Neural progenitor cell (in vitro differentiated cells): ENCODE measurements around the gene MBNL2. TPM values are rescaled to one million over a fixed set of nuclear protein-coding genes. Genes with fewer than 3 reads are reported as not detected.

Source experiments
- DNase-seq: peaks from one replicate; pipeline ENCODE4 v3.0.0-alpha.2; 2016; ENCODE audit warnings: low spot score
- H2AFZ ChIP-seq: fragments of 200-600 bp; sonication (generic); replicated peaks from 2 replicates; pipeline ENCODE4 v1.6.1; 2016; ENCODE audit warnings: antibody characterized with exemption
- H3F3A ChIP-seq: fragments of 200-600 bp; sonication (generic); 2 replicates; pipeline ENCODE4 v1.6.1; 2016; ENCODE audit warnings: antibody characterized with exemption, low read depth
- H3K27ac ChIP-seq: fragments of 200-600 bp; sonication (generic); 2 replicates; pipeline ENCODE4 v1.5.1; 2016; ENCODE audit warnings: mild to moderate bottlenecking
- H3K27me3 ChIP-seq: fragments of 200-600 bp; sonication (generic); 2 replicates; pipeline ENCODE4 v1.6.1; 2016; ENCODE audit warnings: mild to moderate bottlenecking, moderate library complexity
- H3K36me3 ChIP-seq: fragments of 200-600 bp; sonication (generic); 2 replicates; pipeline ENCODE4 v1.5.1; 2016
- H3K4me1 ChIP-seq: fragments of 200-600 bp; sonication (generic); 2 replicates; pipeline ENCODE4 v1.6.1; 2016; ENCODE audit warnings: mixed run types
- H3K4me2 ChIP-seq: fragments of 200-600 bp; sonication (generic); 2 replicates; pipeline ENCODE4 v1.6.1; 2016
- H3K4me3 ChIP-seq: fragments of 200-600 bp; sonication (generic); 2 replicates; pipeline ENCODE4 v1.5.1; 2016
- H3K79me2 ChIP-seq: fragments of 200-600 bp; sonication (generic); 2 replicates; pipeline ENCODE4 v1.6.1; 2016; ENCODE audit warnings: low read depth
- H3K9ac ChIP-seq: fragments of 200-600 bp; sonication (generic); 2 replicates; pipeline ENCODE4 v1.6.1; 2016
- H3K9me3 ChIP-seq: fragments of 200-600 bp; sonication (generic); 2 replicates; pipeline ENCODE4 v1.5.1; 2016; ENCODE audit warnings: low read depth
- H4K20me1 ChIP-seq: fragments of 200-600 bp; sonication (generic); 2 replicates; pipeline ENCODE4 v1.6.1; 2016; ENCODE audit warnings: low read depth
- H3K27ac Mint-ChIP-seq: 3 replicates; pipeline ENCODE4 v1.8.0; 2021; ENCODE audit warnings: mixed read lengths
- H3K27me3 Mint-ChIP-seq: 2 replicates; pipeline ENCODE4 v1.8.0; 2022; ENCODE audit warnings: low read depth, mild to moderate bottlenecking, inconsistent platforms, moderate library complexity, mixed read lengths; ENCODE audit not compliant: insufficient read depth
- H3K36me3 Mint-ChIP-seq: 3 replicates; pipeline ENCODE4 v1.8.0; 2021; ENCODE audit warnings: mixed read lengths
- H3K4me1 Mint-ChIP-seq: 3 replicates; pipeline ENCODE4 v1.8.0; 2021; ENCODE audit warnings: mixed read lengths
- H3K4me3 Mint-ChIP-seq: 3 replicates; pipeline ENCODE4 v1.8.0; 2021; ENCODE audit warnings: mild to moderate bottlenecking, moderate library complexity, mixed read lengths
- H3K9me3 Mint-ChIP-seq: 3 replicates; pipeline ENCODE4 v1.8.0; 2020; ENCODE audit warnings: mixed read lengths
- CTCF ChIP-seq: fragments of 200-600 bp; sonication (generic); IDR thresholded peaks from 2 replicates; pipeline ENCODE4 v1.5.1; 2017; ENCODE audit warnings: antibody characterized with exemption, mild to moderate bottlenecking
- EZH2 ChIP-seq: fragments of 200-600 bp; sonication (generic); IDR thresholded peaks from 2 replicates; pipeline ENCODE4 v1.6.1; 2017; ENCODE audit warnings: antibody characterized with exemption, mild to moderate bottlenecking, moderate library complexity
- EZH2phosphoT487 ChIP-seq: fragments of 200-600 bp; sonication (generic); IDR thresholded peaks from 2 replicates; pipeline ENCODE4 v1.6.1; 2017; ENCODE audit warnings: antibody characterized with exemption
- total RNA-seq: library from RNA; depleted of rRNA; stranded (reverse); fragments of >200 nt; gene quantifications from 2 replicates; pipeline ENCODE4 v1.2.3, GENCODE V29; 2015; ENCODE audit warnings: low replicate concordance

MBNL2 gene
- total RNA-seq, 1 donor from 2014 or later = 19.6 TPM

DNA sequence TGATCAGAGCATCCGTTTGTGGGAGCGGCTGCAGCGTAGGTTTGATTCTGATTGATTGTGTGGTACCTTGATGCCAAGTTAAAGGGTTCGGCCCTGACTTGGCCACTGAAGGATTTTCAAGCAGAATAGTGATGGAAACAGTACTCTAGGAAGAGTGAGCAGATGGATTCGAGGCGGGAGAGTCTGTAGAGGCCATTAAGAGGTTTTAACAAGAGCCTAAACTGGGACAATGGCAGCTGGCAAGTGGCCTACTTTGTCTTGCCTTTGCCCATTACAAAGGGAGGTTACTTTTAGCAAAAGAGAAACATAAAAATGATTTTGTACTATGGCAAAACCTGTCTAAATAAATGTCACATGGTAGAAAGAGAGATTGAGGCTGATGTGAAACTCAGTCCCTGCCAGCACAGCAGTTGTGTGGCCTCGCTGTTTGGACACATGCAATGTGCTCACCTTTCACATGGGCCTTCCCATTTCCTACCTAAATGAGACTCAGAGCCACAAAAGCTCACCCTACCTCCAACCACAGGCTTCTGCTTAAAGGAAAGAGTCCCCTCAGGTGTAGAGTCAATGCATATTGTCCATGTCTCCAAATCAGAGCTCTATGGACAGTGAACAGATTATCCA is 149.5 kb downstream of the MBNL2 start:
- DNase-seq = no peak
- no peak overlapping the region for H2AFZ ChIP-seq
- H3K27me3 Mint-ChIP-seq = peaks cover 2% of the 10 kb centered on the region
- H3K36me3 Mint-ChIP-seq = peaks cover 11% of the 10 kb centered on the region
- H3K4me3 Mint-ChIP-seq = no peak overlapping the region
- H4K20me1 ChIP-seq = no peaks in the 10 kb centered on the region
- H3K4me3 ChIP-seq = no peak overlapping the region
- no peaks in the 10 kb centered on the region for H3K9me3 ChIP-seq
- H3K79me2 ChIP-seq = no peaks in the 10 kb centered on the region
- no peaks in the 10 kb centered on the region for H3K36me3 ChIP-seq
- no peak overlapping the region for H3K4me2 ChIP-seq
- H3K9ac ChIP-seq = no peak overlapping the region
- peaks cover 6% of the 10 kb centered on the region for H3K4me1 ChIP-seq
- no peaks in the 10 kb centered on the region for H3F3A ChIP-seq
- TF ChIP-seq EZH2phosphoT487 = no peak
- no peak for TF ChIP-seq EZH2
- TF ChIP-seq CTCF = no peak
- no peaks in the 10 kb centered on the region for H3K27me3 ChIP-seq
- H3K27ac Mint-ChIP-seq = no peak overlapping the region
- no peak overlapping the region for H3K27ac ChIP-seq
- peaks cover 20% of the 10 kb centered on the region for H3K4me1 Mint-ChIP-seq
- no peaks in the 10 kb centered on the region for H3K9me3 Mint-ChIP-seq

DNA sequence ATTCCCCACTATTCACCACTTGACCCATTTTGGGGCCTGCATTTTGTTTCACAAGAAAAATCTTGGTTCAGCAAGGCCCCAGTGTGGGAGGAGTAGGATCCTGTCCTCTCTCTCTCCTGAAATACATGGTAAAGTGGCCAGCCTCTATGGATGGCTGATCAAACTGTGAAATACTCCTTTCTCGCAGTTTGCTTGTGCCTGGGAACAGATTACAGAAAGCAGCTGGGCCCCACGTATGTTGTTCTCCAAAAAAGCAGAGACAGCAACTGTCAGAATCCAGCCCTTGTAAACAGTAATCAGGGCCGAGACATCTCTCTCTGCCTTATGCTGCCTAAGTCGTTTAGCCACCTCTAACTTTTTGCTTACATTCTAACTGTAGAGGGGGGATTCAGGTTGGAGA is 150.8 kb downstream of the MBNL2 start:
- Mint-ChIP-seq H3K4me1 (peaks cover 8% of the 10 kb centered on the region), H3K9me3 (no peaks in the 10 kb centered on the region), H3K4me3 (no peak overlapping the region), H3K27ac (no peak overlapping the region), H3K36me3 (peaks cover 16% of the 10 kb centered on the region), H3K27me3 (peaks cover 2% of the 10 kb centered on the region)
- Histone ChIP-seq H3K79me2 (no peaks in the 10 kb centered on the region), H3K4me2 (no peak overlapping the region), H3K27ac (no peak overlapping the region), H2AFZ (no peak overlapping the region), H3K9ac (no peak overlapping the region), H4K20me1 (no peaks in the 10 kb centered on the region), H3K4me3 (no peak overlapping the region), H3K27me3 (no peaks in the 10 kb centered on the region), H3K4me1 (no peaks in the 10 kb centered on the region), H3K9me3 (no peaks in the 10 kb centered on the region), H3K36me3 (no peaks in the 10 kb centered on the region), H3F3A (no peaks in the 10 kb centered on the region)
- DNase-seq = no peak
- no peak for TF ChIP-seq EZH2
- TF ChIP-seq CTCF = no peak
- no peak for TF ChIP-seq EZH2phosphoT487

GRCh38 chr13:97373787-97374186 is 151.7 kb downstream of the MBNL2 start:
- Histone ChIP-seq H3K4me1 (no peaks in the 10 kb centered on the region), H3K36me3 (no peaks in the 10 kb centered on the region), H3K9me3 (no peaks in the 10 kb centered on the region), H3K27me3 (no peaks in the 10 kb centered on the region), H4K20me1 (no peaks in the 10 kb centered on the region), H3K4me3 (no peak overlapping the region), H3K4me2 (no peak overlapping the region), H3K9ac (no peak overlapping the region), H3K27ac (no peak overlapping the region), H3K79me2 (no peaks in the 10 kb centered on the region), H3F3A (no peaks in the 10 kb centered on the region), H2AFZ (no peak overlapping the region)
- H3K36me3 Mint-ChIP-seq = peaks cover 16% of the 10 kb centered on the region
- H3K9me3 Mint-ChIP-seq = no peaks in the 10 kb centered on the region
- DNase-seq = no peak
- peaks cover 8% of the 10 kb centered on the region for H3K4me1 Mint-ChIP-seq
- TF ChIP-seq EZH2phosphoT487 (no peak), EZH2 (no peak), CTCF (no peak)
- H3K27ac Mint-ChIP-seq = no peak overlapping the region
- H3K4me3 Mint-ChIP-seq = no peak overlapping the region
- H3K27me3 Mint-ChIP-seq = peaks cover 2% of the 10 kb centered on the region
